Ammon's horn (tissue), 1 donor: Measurements from ENCODE around the gene ADAMTSL3.

Experiments used
- DNase-seq: peaks from one replicate; pipeline ENCODE4 v3.0.0-alpha.2; 2016; ENCODE audit warnings: low spot score

Gene ADAMTSL3

GRCh38 chr15:83708328-83708727 lies 54.4 kb downstream of the ADAMTSL3 start:
- no peak for DNase-seq

GRCh38 chr15:83709241-83709640 lies 55.3 kb downstream of the ADAMTSL3 start:
- no peak for DNase-seq

GRCh38 chr15:83709811-83710210 lies 55.9 kb downstream of the ADAMTSL3 start:
- no peak for DNase-seq

- no peak for DNase-seq
Measured at GRCh38 chr15:83710452-83710851, 56.5 kb downstream of the ADAMTSL3 start.

- no peak for DNase-seq
Measured at GRCh38 chr15:83711236-83711635, 57.3 kb downstream of the ADAMTSL3 start.

GRCh38 chr15:83713242-83713641 lies 59.3 kb downstream of the ADAMTSL3 start:
- DNase-seq, result no peak

- no peak for DNase-seq
Measured at GRCh38 chr15:83714939-83715628, 61.2 kb downstream of the ADAMTSL3 start.

GRCh38 chr15:83716605-83717004 lies 62.7 kb downstream of the ADAMTSL3 start:
- DNase-seq, result no peak

- no peak for DNase-seq
Measured at GRCh38 chr15:83717010-83717409, 63.1 kb downstream of the ADAMTSL3 start.

- DNase-seq, result peak; percentile 17
Measured at GRCh38 chr15:83720468-83720867, 66.5 kb downstream of the ADAMTSL3 start.

- no peak for DNase-seq
Measured at GRCh38 chr15:83721031-83721430, 67.1 kb downstream of the ADAMTSL3 start.

- DNase-seq, result no peak
Measured at GRCh38 chr15:83721981-83722380, 68.1 kb downstream of the ADAMTSL3 start.

GRCh38 chr15:83723216-83723615 lies 69.3 kb downstream of the ADAMTSL3 start:
- no peak for DNase-seq

GRCh38 chr15:83732196-83732595 lies 78.3 kb downstream of the ADAMTSL3 start:
- no peak for DNase-seq

- no peak for DNase-seq
Measured at GRCh38 chr15:83732770-83733169, 78.8 kb downstream of the ADAMTSL3 start.

- DNase-seq, result no peak
Measured at GRCh38 chr15:83733206-83733605, 79.3 kb downstream of the ADAMTSL3 start.

- no peak for DNase-seq
Measured at GRCh38 chr15:83733691-83734090, 79.8 kb downstream of the ADAMTSL3 start.

- DNase-seq, result no peak
Measured at GRCh38 chr15:83734487-83734886, 80.6 kb downstream of the ADAMTSL3 start.

GRCh38 chr15:83739629-83740028 lies 85.7 kb downstream of the ADAMTSL3 start:
- no peak for DNase-seq

GRCh38 chr15:83745771-83746170 lies 91.8 kb downstream of the ADAMTSL3 start:
- DNase-seq, result no peak

GRCh38 chr15:83746231-83746630 lies 92.3 kb downstream of the ADAMTSL3 start:
- DNase-seq, result no peak

- peak; percentile 55 for DNase-seq
Measured at GRCh38 chr15:83747050-83747717, 93.3 kb downstream of the ADAMTSL3 start.

- no peak for DNase-seq
Measured at GRCh38 chr15:83747718-83748110, 93.8 kb downstream of the ADAMTSL3 start.
